HG03159 (cell line): Measurements from ENCODE around the gene ABCA2.

Experiments used
- ATAC-seq: cut with Tn5 transposase; IDR thresholded peaks from one replicate; pipeline ENCODE4 v1.9.1; 2021; ENCODE audit warnings: mild to moderate bottlenecking, moderate library complexity; ENCODE audit not compliant: unreplicated experiment

ABCA2 gene

DNA sequence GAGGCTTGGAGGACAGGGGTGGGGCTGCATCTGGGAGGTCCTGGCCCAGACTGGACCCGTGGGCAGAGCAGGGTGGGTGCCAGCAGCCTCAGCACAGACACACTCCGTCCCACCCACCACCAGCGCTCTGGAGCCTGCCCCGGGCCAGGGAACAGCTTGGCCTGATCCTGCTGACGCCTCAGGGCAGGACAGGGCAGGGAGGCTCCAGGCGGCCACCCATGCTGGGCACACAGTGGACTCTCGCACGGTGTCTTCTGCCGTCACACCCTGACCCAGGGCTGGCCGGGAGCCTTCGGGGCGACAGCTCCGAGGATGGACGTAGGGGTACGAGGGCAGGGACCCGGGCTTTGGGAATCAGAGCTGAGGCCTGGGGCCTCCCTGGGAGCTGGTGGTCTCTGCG lies 58.9 kb downstream of the ABCA2 start:
- no peak for ATAC-seq

DNA sequence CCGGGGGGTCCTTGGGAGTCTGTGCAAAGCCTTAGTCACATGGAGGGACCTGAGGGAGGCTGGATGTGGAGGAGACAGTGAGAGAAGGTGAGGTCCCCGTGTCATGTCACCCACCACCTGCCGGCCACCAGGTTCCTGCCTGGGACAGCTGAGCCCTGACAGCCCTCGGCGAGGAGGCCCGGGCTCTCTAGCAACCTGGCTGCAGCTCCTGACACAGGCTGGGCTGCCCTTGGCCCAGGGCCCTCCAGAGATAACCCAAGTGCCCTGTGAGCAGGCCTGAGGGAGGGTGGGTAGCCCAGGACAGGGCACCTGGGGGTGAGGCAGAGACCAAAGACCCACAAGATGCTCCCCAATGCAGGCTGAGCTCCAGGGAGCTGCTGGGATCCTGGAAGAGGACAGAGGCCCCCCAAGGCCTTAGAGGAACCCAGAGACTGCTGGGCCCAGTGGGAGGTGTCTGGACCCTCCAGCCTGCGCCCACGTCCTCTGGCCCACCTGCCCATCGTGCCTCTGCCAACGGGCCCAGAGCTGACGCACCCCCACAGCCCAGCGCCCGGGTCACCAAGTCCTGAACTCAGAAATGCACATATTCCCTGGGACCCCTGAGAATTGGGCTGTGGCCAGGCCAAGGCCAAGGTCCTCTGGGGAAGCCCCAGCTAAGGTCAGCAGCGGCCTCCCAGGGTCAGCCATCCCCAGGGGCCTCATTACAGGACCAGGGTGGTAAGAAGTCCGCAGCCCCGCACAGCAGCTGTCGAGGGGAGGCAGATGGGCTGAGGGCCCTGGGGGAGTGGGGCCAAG lies 59.5 kb downstream of the ABCA2 start:
- no peak for ATAC-seq

DNA sequence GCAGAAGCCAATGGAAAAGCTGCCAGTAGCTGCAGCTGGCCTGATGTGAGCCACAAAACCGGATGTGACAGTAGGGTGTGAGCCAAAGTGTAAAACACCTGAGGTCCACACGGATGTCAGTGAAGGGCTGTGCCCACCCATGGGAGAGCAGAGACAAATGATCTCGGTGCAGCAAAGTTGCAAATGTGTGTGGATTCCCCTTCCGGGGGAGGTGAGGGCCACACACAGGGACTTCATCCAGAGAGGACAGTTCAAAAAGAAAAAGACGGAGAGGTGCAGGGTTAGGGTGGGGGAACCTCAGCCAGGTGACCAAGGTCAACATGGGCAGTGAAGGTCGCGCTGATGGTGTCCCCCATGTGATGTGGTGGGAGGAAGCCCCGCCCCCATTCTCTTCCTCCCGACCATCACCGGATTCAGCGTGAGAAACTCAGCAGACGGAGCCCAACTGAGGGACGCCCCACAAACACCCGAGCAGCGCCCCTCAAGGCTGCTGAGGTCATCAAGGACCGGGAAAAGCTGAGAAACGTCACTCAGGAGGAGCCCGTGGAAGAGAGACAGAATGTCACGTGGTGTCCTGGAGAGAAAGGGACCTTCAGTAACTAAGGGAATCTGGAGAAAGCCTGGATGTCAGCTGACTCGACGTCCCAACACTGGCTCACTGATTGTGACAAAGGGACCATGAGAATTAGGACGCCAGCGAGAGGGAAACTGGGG lies 62.1 kb downstream of the ABCA2 start:
- no peak for ATAC-seq

DNA sequence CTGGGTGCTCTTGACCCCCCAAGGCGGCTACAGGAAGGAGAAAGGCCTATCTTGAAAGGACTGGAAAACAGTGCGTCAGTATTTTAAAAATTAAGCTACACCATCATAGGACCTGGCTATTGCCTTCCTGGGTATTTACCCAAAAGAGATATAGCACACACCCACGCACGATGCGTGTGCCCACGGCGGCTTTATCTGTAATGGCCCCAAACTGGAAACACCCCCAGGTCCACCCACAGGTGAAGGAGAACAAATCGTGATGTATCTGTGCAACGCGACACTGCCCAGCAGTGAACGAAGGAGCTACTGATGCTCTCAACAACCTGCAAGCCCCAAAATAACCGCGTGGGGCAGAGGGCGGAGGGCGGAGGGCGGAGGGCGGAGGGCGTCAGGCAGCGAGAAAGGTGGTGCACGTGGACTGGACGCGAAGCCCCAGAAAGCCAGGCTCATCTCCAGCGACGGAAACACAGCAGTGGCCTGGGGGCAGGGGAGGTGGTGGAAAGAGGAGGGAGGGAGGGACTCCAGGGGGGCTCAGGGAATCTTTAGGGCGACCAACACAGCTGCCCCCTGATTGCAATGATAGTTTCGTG lies 63.1 kb downstream of the ABCA2 start:
- no peak for ATAC-seq

DNA sequence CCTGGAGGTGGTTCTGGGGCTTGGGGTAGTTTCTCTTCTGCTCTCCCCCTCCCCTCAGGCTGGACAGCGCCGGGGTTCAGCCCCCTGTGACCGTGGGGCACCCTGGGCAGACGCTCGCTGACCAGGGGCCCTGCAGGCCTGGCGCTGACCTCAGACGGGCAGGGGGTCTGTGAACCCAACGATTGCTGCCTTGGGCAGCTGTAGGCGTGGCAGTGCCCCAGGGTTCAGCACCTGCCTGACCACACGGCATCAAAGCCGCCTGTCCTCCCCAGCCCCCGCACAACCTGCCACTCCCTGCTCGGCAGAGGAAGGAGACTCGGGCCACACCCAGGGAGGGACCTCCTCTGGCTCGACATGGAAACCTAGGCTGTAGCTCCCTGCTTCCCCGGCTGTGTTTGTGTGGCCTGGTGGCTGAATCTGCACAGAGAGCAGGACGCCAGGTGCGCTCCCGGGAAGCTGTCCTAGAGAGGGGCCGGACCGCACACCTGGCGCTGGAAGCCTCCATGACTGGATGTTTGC lies 63.8 kb downstream of the ABCA2 start:
- ATAC-seq = no peak

DNA sequence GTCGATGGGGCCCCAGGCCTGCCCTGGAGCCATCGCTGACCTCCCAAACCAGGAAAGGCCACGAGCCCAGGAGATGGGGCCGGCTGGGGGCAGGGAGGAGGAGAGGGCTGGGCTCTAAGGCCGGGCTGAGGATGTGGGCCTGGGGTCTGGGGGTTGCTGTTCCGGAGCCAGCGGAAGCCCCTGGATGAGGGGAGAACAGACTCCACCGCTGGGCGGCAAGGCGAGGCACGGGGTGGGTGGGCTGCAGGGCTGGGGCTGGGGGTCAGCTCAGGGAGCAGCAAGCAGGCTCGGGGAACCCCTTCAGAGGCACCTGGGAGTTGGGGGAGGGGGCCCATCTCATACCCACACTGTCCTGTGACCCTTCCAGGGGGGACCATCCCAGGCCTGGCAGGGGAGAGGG lies 64.3 kb downstream of the ABCA2 start:
- no peak for ATAC-seq

DNA sequence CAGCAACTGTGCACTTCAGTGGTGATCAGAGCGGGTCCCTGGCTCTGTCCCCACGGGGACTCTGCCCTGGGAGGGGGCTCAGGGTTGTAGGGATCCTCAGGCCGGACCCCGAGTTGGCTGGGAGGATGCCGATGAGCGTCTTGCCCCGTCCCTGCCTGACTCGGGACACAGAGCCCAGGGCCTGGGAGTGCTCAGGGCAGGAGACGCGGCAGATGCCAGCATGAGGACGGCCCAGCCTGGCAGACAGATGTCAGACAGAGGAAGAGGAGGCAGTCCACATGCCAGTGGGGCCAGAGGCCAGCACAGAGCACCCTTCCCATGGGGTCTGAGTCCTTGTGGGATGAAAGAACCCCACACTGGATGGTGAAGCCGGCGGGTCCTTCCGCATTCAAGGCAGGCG lies 64.7 kb downstream of the ABCA2 start:
- ATAC-seq = no peak

DNA sequence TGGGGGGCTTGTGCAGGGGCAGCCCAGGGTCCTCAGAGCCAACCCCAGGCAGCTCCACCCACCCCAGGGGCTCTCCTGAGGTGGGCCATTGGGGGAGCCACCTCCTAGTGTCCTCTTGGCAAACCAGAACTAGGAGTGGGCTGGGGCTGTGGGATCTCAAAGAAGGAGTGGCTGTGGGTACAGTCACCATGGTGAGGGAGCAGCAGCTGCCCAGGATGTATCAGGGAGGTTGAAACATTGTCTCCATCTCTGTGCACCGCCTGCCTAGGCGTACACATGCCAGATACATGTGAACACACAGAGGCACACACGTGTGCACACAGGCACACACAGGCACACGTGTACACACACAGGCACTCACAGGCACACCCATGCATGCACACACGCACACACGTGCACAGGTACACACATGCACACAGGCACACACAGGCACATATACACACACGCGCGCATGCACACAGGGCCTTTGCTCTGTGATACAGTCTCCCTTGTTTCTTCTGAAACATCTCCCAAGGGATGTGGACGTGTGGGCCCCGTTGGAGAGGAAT lies 65.3 kb downstream of the ABCA2 start:
- no peak for ATAC-seq

DNA sequence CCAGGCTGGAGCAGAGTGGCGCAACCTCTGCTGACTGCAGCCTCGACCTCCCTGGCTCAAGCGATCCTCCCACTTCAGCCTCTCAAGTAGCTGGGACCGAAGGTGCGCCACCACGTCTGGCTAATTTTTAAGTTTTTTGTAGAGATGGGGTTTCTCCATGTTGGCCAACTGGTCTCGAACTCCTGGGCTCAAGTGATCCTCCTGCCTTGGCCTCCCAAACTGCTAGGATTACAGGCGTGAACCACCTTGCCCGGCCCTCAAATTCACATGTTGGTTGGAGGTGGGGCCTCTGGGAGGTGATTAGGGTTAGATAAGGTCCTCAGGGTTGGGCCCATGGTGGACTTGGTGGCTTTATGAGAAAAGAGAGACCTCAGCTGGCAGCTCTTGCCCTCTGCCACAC lies 65.9 kb downstream of the ABCA2 start:
- ATAC-seq = no peak

DNA sequence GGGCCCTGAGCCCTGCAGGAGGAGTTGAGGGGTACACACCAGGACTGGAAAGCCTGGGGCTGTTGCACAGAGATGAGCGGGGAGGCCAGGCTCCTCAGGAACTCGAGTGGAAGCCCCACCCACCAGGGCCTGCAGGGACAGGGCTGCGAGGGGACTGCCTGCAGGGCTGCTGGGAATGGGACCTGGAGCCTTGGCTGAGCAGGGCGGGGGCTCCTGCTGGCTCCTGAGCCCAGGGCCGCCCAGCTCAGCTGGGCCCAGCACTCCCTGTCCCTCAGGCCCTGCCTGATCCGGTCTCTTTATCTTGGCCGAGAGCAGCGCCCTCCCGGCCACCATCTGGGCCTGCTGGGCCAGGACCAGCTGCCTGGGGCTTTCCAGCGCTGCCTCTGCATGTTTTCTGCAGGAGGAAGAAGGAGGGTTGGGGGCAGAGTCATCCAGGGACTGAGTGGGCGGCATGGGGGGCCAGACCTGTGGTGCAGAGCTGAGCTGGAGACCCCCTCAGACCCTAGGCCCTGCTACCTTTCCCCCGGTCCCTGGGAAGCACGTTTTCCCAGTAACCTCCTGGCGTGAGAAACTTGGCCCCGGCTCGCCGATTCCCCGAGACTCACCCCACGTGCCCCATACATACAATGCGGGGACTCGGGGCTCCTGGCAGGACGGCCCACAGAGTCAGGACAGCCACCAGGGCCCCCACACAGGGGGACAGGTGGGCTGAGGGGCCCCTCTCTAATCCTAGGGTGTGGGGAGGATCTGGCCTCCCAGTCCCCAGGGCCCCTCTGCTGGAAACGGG lies 66.6 kb downstream of the ABCA2 start:
- no peak for ATAC-seq

DNA sequence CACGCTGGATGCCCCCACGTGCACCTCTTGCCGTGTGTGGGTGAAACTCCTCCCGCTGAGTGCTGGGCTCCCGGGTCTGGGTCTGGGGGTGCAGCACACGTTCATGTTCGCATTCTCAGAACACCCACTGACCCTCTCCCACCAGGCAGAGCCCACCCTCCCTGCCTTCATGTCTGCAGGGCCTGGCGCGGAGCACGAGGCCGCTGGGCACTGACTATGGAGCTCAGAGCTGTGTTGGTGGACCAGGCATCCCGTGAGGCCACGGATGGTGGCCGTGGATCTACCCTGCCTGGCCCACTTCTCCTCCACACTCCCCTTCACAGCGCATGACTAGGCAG lies 67.1 kb downstream of the ABCA2 start:
- no peak for ATAC-seq

DNA sequence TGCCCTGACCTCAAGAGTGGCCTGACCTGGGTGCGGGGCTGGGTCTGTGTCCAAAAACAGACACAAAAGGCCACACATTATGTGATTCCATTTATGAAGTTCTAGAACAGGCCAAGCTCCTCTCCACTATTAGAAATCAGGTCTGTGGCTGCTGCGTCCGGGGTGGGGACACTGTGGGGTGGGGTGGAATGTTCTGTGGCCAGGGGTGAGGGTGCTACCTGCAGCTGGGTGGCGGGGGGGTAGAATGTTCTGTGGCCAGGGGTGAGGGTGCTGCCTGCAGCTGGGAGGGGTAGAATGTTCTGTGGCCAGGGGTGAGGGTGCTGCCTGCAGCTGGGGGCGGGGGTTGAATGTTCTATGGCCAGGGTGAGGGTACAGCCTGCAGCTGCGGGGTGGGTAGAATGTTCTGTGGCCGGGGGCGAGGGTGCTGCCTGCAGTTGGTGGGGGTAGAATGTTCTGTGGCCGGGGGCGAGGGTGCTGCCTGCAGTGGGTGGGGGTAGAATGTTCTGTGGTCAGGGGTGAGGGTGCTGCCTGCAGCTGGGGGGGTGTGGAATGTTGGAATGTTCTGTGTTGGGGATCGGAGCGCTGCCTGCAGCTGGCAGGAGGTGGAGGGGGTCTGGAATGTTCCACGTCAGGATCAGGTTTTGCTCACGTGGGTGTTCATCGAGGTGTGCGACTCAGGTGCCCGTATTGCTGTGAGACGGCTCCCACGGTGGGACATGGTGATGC lies 67.7 kb downstream of the ABCA2 start:
- ATAC-seq = no peak

DNA sequence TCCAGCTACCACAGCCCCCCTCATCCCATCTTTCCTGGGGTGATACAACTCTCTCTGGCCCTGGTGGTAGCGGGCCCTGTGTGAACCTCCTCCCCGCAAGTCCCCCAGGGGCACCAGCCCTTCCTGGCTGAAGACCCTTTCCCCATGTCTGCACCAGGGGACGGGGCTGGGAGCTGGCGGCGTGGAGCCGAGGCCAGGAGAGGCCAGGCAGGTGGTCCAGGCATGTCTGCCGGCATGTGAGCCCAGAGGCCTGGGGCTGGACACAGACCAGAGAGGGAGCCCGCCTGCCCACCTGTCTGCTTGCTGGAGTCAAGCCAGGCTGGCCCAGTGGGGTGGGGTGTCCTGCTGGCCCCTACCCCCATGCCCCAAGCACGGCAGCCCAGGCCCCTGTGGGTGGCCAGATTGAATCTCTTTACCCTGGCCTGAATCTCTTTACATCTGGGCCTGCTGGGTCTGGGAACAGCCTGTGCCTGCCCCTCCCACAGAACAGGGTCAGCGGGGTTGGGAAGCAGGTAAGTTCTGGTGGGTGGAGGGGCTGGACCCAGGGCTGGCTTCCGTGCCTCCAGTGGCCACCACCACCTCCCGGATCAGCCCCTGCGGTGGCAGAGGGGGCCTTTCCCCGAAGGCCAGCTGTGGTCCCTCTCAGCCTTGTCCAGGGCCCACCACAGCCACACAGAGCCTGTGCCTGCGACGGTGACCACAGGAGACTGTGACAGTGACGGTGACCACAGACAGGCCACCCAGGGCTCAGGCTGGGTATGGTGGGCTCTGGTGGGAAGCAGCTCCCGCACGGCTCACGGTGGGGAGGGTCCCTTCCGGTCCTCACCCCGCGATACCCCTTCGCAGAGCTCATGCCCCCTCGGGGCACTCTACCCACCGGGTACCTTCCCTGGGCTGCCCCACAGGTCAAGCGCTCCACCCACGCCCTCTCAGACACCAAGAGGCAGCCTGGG lies 68.9 kb downstream of the ABCA2 start:
- ATAC-seq = no peak

DNA sequence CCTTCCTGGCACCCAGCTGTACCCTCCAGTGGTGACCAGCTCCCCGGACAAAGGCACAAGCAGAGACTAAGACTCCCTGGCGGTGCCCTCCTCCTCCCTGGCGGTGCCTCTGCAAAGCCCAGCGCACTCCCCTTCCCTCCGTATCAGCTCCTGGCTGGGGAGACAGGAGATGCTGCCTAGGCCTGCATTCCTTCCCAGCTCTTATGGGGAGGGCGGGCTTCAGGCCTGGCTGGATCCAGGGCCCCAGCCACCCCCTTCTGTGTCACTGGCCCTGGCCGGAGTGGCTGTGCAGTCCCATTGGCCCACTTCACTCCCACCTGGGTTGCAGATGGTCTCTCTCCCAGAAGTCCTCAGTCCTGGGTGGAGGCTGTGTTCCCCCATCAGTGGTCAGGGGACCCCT lies 69.6 kb downstream of the ABCA2 start:
- no peak for ATAC-seq

DNA sequence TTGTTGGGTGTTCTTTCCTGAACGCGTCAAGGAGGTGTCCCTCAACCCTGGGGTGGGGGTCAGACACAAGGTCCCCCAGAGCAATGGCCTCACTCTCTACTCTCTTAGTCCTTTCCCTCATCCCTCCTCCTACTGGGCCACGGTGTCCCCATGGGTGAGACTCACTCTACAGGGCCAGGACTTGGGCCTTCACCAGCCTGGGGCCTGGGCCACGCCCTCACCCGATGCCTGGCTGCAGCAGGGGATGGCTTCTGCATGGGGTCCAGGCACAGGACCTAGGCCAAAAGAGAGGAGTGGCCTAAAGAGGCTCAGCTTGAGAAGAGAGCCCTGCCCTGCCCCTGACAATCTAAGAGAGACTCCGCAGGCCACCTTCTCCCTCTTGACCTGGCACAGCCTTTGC lies 70.1 kb downstream of the ABCA2 start:
- no peak for ATAC-seq

DNA sequence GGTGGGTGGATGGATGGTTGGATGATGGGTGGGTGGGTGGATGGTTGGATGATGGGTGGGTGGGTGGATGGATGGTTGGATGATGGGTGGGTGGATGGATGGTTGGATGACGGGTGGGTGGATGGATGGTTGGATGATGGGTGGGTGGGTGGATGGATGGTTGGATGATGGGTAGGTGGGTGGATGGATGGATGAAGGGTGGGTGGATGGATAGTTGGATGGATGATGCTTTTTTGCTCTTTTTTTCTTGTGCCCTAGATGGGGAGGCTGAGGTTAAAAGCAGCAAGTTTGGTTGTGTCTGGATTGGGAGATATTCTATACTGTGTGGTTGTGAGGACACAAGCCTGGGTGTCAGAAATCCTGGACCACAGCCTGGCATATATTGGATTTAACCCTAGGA lies 70.6 kb downstream of the ABCA2 start:
- no peak for ATAC-seq
